HCT116 (cell line): ENCODE measurements around the gene ADCY10. TPM values are rescaled to one million over a fixed set of nuclear protein-coding genes. Genes with fewer than 3 reads are reported as not detected.

Experiments used
- ATAC-seq: fragments of 200-7000 bp; cut with Tn5 transposase; 2 replicates; pipeline ENCODE4 v1.9.1; 2020; ENCODE audit warnings: mild to moderate bottlenecking, moderate library complexity
- BruUV-seq: library from RNA; stranded (reverse); fragments of 400-500 nt; replicated peaks from 2 replicates; lab custom pipeline; 2021; lab: Mats Ljungman, UMichigan
- CTCF ChIA-PET: fragments of 300-600 bp; sonication (Branson Sonifier 250); formaldehyde crosslinking; loops from one replicate; lab custom pipeline; 2021; ENCODE audit warnings: antibody characterized with exemption; lab: Charles Lee
- POLR2A ChIA-PET: fragments of 300-600, 350-600 bp; sonication (Branson Sonifier 250); formaldehyde crosslinking; loops from one replicate; lab custom pipeline; 2021; ENCODE audit warnings: antibody characterized with exemption; lab: Charles Lee
- RAD21 ChIA-PET, 2 experiments: fragments of 300-600 bp; sonication (Branson Sonifier 250); formaldehyde crosslinking; loops; one replicate each; lab custom pipeline; 2023; ENCODE audit warnings: low total read pairs in 2 of 2; ENCODE audit not compliant: uncharacterized antibody in 2 of 2, unreplicated experiment in 2 of 2, low non-redundant PET in 1 of 2; lab: Charles Lee
- DNase-seq: peaks from one replicate; pipeline ENCODE4 v3.0.0-alpha.2; 2010; ENCODE audit warnings: low read depth, low spot score
- H2AFZ ChIP-seq: fragments of 200-600 bp; shearing (Covaris generic), sonication (generic); 2 replicates; pipeline ENCODE4 v1.6.1; 2017; ENCODE audit warnings: low read depth, mixed run types, mixed read lengths, antibody characterized with exemption, low read length; ENCODE audit not compliant: poor library complexity, severe bottlenecking
- H3K27ac ChIP-seq: 2 replicates; pipeline ENCODE4 v1.5.1; 2012; ENCODE audit warnings: low read depth, low read length
- H3K27me3 ChIP-seq: fragments of 200-600 bp; sonication (generic); 2 replicates; pipeline ENCODE4 v1.6.1; 2016; ENCODE audit warnings: mixed run types, low read length, mixed read lengths; ENCODE audit not compliant: insufficient read depth
- H3K36me3 ChIP-seq, 2 experiments: fragments of 200-500 bp in 1 of 2; fragments of 200-600 bp in 1 of 2; sonication (Bioruptor generic) in 1 of 2; sonication (generic) in 1 of 2; 2 replicates each; pipeline versions ENCODE4 v1.5.1 to v1.6.1; 2014 to 2016; ENCODE audit warnings: low read length in 2 of 2, inconsistent platforms in 1 of 2, mixed read lengths in 1 of 2, mixed run types in 1 of 2; ENCODE audit not compliant: insufficient read depth in 2 of 2, control insufficient read depth in 1 of 2
- H3K4me1 ChIP-seq, 2 experiments: fragments of 200-600 bp in 1 of 2; sonication (generic) in 1 of 2; 2 replicates each; pipeline versions ENCODE4 v1.5.1 to v1.6.1; 2012 to 2017; ENCODE audit warnings: low read length in 2 of 2, inconsistent platforms in 1 of 2, mild to moderate bottlenecking in 1 of 2, mixed read lengths in 1 of 2, mixed run types in 1 of 2, moderate library complexity in 1 of 2; ENCODE audit not compliant: insufficient read depth in 2 of 2, control insufficient read depth in 1 of 2
- H3K4me2 ChIP-seq: fragments of 200-600 bp; sonication (generic); 2 replicates; pipeline ENCODE4 v1.6.1; 2017; ENCODE audit warnings: mixed run types, low read length, mixed read lengths
- H3K4me3 ChIP-seq, 2 experiments: fragments of 200-600 bp in 1 of 2; sonication (generic) in 1 of 2; replicated peaks in 1 of 2; 2 replicates each; pipeline ENCODE4 v1.5.1; 2011 to 2016; ENCODE audit warnings: low read length in 2 of 2, control low read depth in 1 of 2, low read depth in 1 of 2, mild to moderate bottlenecking in 1 of 2, mixed read lengths in 1 of 2, mixed run types in 1 of 2
- H3K79me2 ChIP-seq: fragments of 200-600 bp; sonication (generic); 2 replicates; pipeline ENCODE4 v1.6.1; 2017; ENCODE audit warnings: mild to moderate bottlenecking, mixed run types, low read length, moderate library complexity, mixed read lengths; ENCODE audit not compliant: insufficient read depth
- H3K9ac ChIP-seq: fragments of 200-600 bp; sonication (generic); 2 replicates; pipeline ENCODE4 v1.6.1; 2016; ENCODE audit warnings: low read length, mixed read lengths
- H3K9me2 ChIP-seq: fragments of 200-600 bp; sonication (generic), shearing (Covaris generic); 2 replicates; pipeline ENCODE4 v1.6.1; 2017; ENCODE audit warnings: mixed run types, mild to moderate bottlenecking, moderate library complexity; ENCODE audit not compliant: insufficient read depth
- H3K9me3 ChIP-seq, 2 experiments: fragments of 200-500 bp in 1 of 2; fragments of 200-600 bp in 1 of 2; sonication (Bioruptor generic) in 1 of 2; sonication (generic) in 1 of 2; 2 replicates each; pipeline ENCODE4 v1.6.1; 2014 to 2017; ENCODE audit warnings: low read length in 2 of 2, mixed read lengths in 2 of 2, inconsistent platforms in 1 of 2, low read depth in 1 of 2, mild to moderate bottlenecking in 1 of 2, mixed run types in 1 of 2, moderate library complexity in 1 of 2; ENCODE audit not compliant: control insufficient read depth in 1 of 2, insufficient read depth in 1 of 2
- H4K20me1 ChIP-seq: fragments of 200-600 bp; sonication (generic), shearing (Covaris generic); 2 replicates; pipeline ENCODE4 v1.6.1; 2017; ENCODE audit warnings: mixed run types, mild to moderate bottlenecking, moderate library complexity; ENCODE audit not compliant: insufficient read depth
- ATF3 ChIP-seq: IDR thresholded peaks from 2 replicates; pipeline ENCODE4 v1.6.1; 2012
- CBX3 ChIP-seq: IDR thresholded peaks from 2 replicates; pipeline ENCODE4 v1.6.1; 2012; ENCODE audit warnings: low read depth
- CEBPB ChIP-seq: IDR thresholded peaks from 2 replicates; pipeline ENCODE4 v1.6.1; 2012; ENCODE audit warnings: low read depth
- EGR1 ChIP-seq: IDR thresholded peaks from 2 replicates; pipeline ENCODE4 v1.6.1; 2012; ENCODE audit warnings: low read depth
- ELF1 ChIP-seq: IDR thresholded peaks from 2 replicates; pipeline ENCODE4 v1.6.1; 2012; ENCODE audit warnings: low read depth, borderline replicate concordance
- EZH2 ChIP-seq: fragments of 200-600 bp; sonication (generic); IDR thresholded peaks from 2 replicates; pipeline ENCODE4 v1.6.1; 2017; ENCODE audit warnings: antibody characterized with exemption, mixed run types
- EZH2phosphoT487 ChIP-seq: fragments of 200-600 bp; IDR thresholded peaks from 2 replicates; pipeline ENCODE4 v1.6.1; 2018; ENCODE audit warnings: antibody characterized with exemption, borderline replicate concordance
- FOSL1 ChIP-seq: IDR thresholded peaks from 2 replicates; pipeline ENCODE4 v1.6.1; 2012; ENCODE audit warnings: low read depth
- MAX ChIP-seq: IDR thresholded peaks from 2 replicates; pipeline ENCODE4 v1.6.1; 2012
- POLR2A ChIP-seq: IDR thresholded peaks from 2 replicates; pipeline ENCODE4 v1.7.0; 2011; ENCODE audit warnings: borderline replicate concordance; ENCODE audit not compliant: insufficient read depth, insufficient read length; ENCODE audit errors: extremely low read depth
- RAD21 ChIP-seq: IDR thresholded peaks from 2 replicates; pipeline ENCODE4 v1.6.1; 2012; ENCODE audit warnings: low read depth, mild to moderate bottlenecking
- REST ChIP-seq: IDR thresholded peaks from 2 replicates; pipeline ENCODE4 v1.6.1; 2012; ENCODE audit warnings: low read depth
- SIN3A ChIP-seq: IDR thresholded peaks from 2 replicates; pipeline ENCODE4 v1.6.1; 2012; ENCODE audit warnings: low read depth
- SP1 ChIP-seq: IDR thresholded peaks from 2 replicates; pipeline ENCODE4 v1.6.1; 2012; ENCODE audit warnings: low read depth
- SRF ChIP-seq: IDR thresholded peaks from 2 replicates; pipeline ENCODE4 v1.6.1; 2012; ENCODE audit warnings: low read depth
- TCF7L2 ChIP-seq: IDR thresholded peaks from 2 replicates; pipeline ENCODE4 v1.7.0; 2011; ENCODE audit warnings: borderline replicate concordance, inconsistent platforms; ENCODE audit not compliant: insufficient read depth, insufficient read length; ENCODE audit errors: extremely low read depth
- YY1 ChIP-seq: IDR thresholded peaks from 2 replicates; pipeline ENCODE4 v1.6.1; 2011; ENCODE audit warnings: low read length, low read depth, moderate library complexity, mild to moderate bottlenecking; ENCODE audit not compliant: insufficient replicate concordance; ENCODE audit errors: extremely low read depth
- intact Hi-C: fragments of 100-400 bp; cut with micrococcal nuclease; formaldehyde crosslinking; loops from 2 replicates; pipeline ENCODE4 v1.10.0; 2022
- total RNA-seq: library from RNA; stranded (reverse); gene quantifications from one replicate; pipeline ENCODE4 v1.2.1, GENCODE V29; 2021; ENCODE audit not compliant: unreplicated experiment

Gene ADCY10
- total RNA-seq, 1 experiment from 2014 or later, result 0.30 TPM

- Histone ChIP-seq H4K20me1 (no peaks in the 10 kb centered on the region), H3K4me1 (peaks cover 0 to 11% of the 10 kb centered on the region in 2 experiments; a peak in 1 of 4 replicates), H3K9me3 (no peaks in the 10 kb centered on the region), H2AFZ (no peak overlapping the region), H3K27me3 (no peaks in the 10 kb centered on the region), H3K36me3 (no peaks in the 10 kb centered on the region), H3K4me2 (no peak overlapping the region), H3K27ac (no peak overlapping the region), H3K4me3 (no peak overlapping the region), H3K79me2 (no peaks in the 10 kb centered on the region), H3K9me2 (no peaks in the 10 kb centered on the region), H3K9ac (no peak overlapping the region)
- CTCF ChIA-PET, result no interaction called here
- ATAC-seq, result no peak
- POLR2A ChIA-PET, result no interaction called here
- intact Hi-C loops, result no loop called here
- BruUV-seq, result no TSS peak
- DNase-seq, result no peak
- TF ChIP-seq EZH2phosphoT487 (no peak), CBX3 (no peak), TCF7L2 (no peak), RAD21 (no peak), FOSL1 (no peak), YY1 (no peak), CEBPB (no peak), SRF (no peak), MAX (no peak), REST (no peak), POLR2A (no peak), SP1 (no peak), EGR1 (no peak), ATF3 (no peak), EZH2 (no peak), SIN3A (no peak), ELF1 (no peak)
- RAD21 ChIA-PET, result no interaction called here
Observed at GRCh38 chr1:167795810-167796740, 117.9 kb downstream of the ADCY10 start.
